Mesenchymal stem cell (in vitro differentiated cells and primary cell): ENCODE results near the gene KCNA3.

Experiments
- DNase-seq: peaks from one replicate; pipeline ENCODE4 v3.0.0-alpha.2; 2013
- H2AFZ ChIP-seq: one replicate; pipeline ENCODE4 v1.6.1; 2013; ENCODE audit warnings: low read depth, mild to moderate bottlenecking, control low read depth, inconsistent platforms, low read length, moderate library complexity
- H2AK5ac ChIP-seq: 2 replicates; pipeline ENCODE4 v1.6.1; 2013; ENCODE audit warnings: low read length, moderate library complexity, mild to moderate bottlenecking, inconsistent platforms; ENCODE audit not compliant: severe bottlenecking
- H2BK120ac ChIP-seq: one replicate; pipeline ENCODE4 v1.6.1; 2013; ENCODE audit warnings: low read depth, mild to moderate bottlenecking, inconsistent platforms, low read length, moderate library complexity
- H2BK12ac ChIP-seq, 2 experiments: one replicate each; pipeline ENCODE4 v1.6.1; 2013; ENCODE audit warnings: inconsistent platforms in 2 of 2, low read length in 2 of 2, mild to moderate bottlenecking in 2 of 2, moderate library complexity in 2 of 2, control low read depth in 1 of 2
- H2BK15ac ChIP-seq: one replicate; pipeline ENCODE4 v1.6.1; 2013; ENCODE audit warnings: mild to moderate bottlenecking, low read depth, inconsistent platforms; ENCODE audit not compliant: poor library complexity, severe bottlenecking
- H2BK5ac ChIP-seq: 2 replicates; pipeline ENCODE4 v1.6.1; 2013; ENCODE audit warnings: low read depth, mild to moderate bottlenecking, low read length, control low read depth, inconsistent platforms; ENCODE audit not compliant: poor library complexity, severe bottlenecking
- H3K14ac ChIP-seq, 2 experiments: one replicate each; pipeline ENCODE4 v1.6.1; 2013; ENCODE audit warnings: inconsistent platforms in 2 of 2, low read length in 2 of 2, control low read depth in 1 of 2, mild to moderate bottlenecking in 1 of 2, moderate library complexity in 1 of 2
- H3K18ac ChIP-seq, 2 experiments: one replicate each; pipeline ENCODE4 v1.6.1; 2013; ENCODE audit warnings: inconsistent platforms in 2 of 2, low read length in 2 of 2, control low read depth in 1 of 2, low read depth in 1 of 2, mild to moderate bottlenecking in 1 of 2
- H3K23ac ChIP-seq, 2 experiments: one replicate each; pipeline ENCODE4 v1.6.1; 2013; ENCODE audit warnings: inconsistent platforms in 2 of 2, low read length in 2 of 2, mild to moderate bottlenecking in 2 of 2, moderate library complexity in 2 of 2, control low read depth in 1 of 2
- H3K27ac ChIP-seq: 2 replicates; pipeline ENCODE4 v1.5.1; 2013; ENCODE audit warnings: mild to moderate bottlenecking, moderate library complexity, low read length, control low read depth, inconsistent platforms; ENCODE audit not compliant: poor library complexity, severe bottlenecking
- H3K27me3 ChIP-seq, 2 experiments: 2 replicates each; pipeline versions ENCODE4 v1.6.1 to v1.7.0; 2013; ENCODE audit warnings: low read length in 2 of 2, mild to moderate bottlenecking in 2 of 2, moderate library complexity in 2 of 2, control low read depth in 1 of 2, inconsistent platforms in 1 of 2; ENCODE audit not compliant: control insufficient read depth in 1 of 2, insufficient read depth in 1 of 2
- H3K36me3 ChIP-seq, 2 experiments: 2 replicates each; pipeline versions ENCODE4 v1.6.1 to v1.7.0; 2013; ENCODE audit warnings: low read length in 2 of 2, control low read depth in 1 of 2, inconsistent platforms in 1 of 2, low read depth in 1 of 2, mild to moderate bottlenecking in 1 of 2; ENCODE audit not compliant: insufficient read depth in 2 of 2, control insufficient read depth in 1 of 2
- H3K4ac ChIP-seq, 2 experiments: one replicate each; pipeline ENCODE4 v1.6.1; 2013; ENCODE audit warnings: inconsistent platforms in 2 of 2, low read length in 2 of 2, mild to moderate bottlenecking in 2 of 2, moderate library complexity in 2 of 2, control low read depth in 1 of 2, low read depth in 1 of 2
- H3K4me1 ChIP-seq: 2 replicates; pipeline ENCODE4 v1.6.1; 2013; ENCODE audit warnings: low read depth, low read length, control low read depth; ENCODE audit not compliant: control insufficient read depth, insufficient read depth
- H3K4me2 ChIP-seq: 2 replicates; pipeline ENCODE4 v1.6.1; 2013; ENCODE audit warnings: low read length, mild to moderate bottlenecking, inconsistent platforms; ENCODE audit not compliant: poor library complexity, severe bottlenecking
- H3K4me3 ChIP-seq, 2 experiments: 2 replicates each; pipeline versions ENCODE4 v1.5.1 to v1.7.0; 2013; ENCODE audit warnings: low read length in 2 of 2, mild to moderate bottlenecking in 2 of 2, control low read depth in 1 of 2, low read depth in 1 of 2; ENCODE audit not compliant: insufficient read depth in 1 of 2
- H3K79me1 ChIP-seq: replicated peaks from 2 replicates; pipeline ENCODE4 v1.6.1; 2013; ENCODE audit warnings: mild to moderate bottlenecking, control low read depth, low read length, inconsistent platforms; ENCODE audit not compliant: poor library complexity, severe bottlenecking
- H3K9ac ChIP-seq: 2 replicates; pipeline ENCODE4 v1.7.0; 2013; ENCODE audit warnings: mild to moderate bottlenecking, low read length, moderate library complexity
- H3K9me3 ChIP-seq: 2 replicates; pipeline ENCODE4 v1.7.0; 2013; ENCODE audit warnings: mild to moderate bottlenecking, low read length; ENCODE audit not compliant: control insufficient read depth
- H4K8ac ChIP-seq: one replicate; pipeline ENCODE4 v1.6.1; 2013; ENCODE audit warnings: inconsistent platforms, mild to moderate bottlenecking, low read length, moderate library complexity
- H4K91ac ChIP-seq: one replicate; pipeline ENCODE4 v1.6.1; 2013; ENCODE audit warnings: mild to moderate bottlenecking, low read length, inconsistent platforms
- WGBS: methylation state at CpG from one replicate; pipeline ENCODE4 v1.1.7; 2013; ENCODE audit warnings: mixed read lengths; 5-methylcytosine and 5-hydroxymethylcytosine counted together

The KCNA3 gene

GRCh38 chr1:110717179-110717578 lies 42.4 kb upstream of the KCNA3 start:
- H3K9me3 ChIP-seq: no peaks in the 10 kb centered on the region
- no peaks in the 10 kb centered on the region for H3K4me1 ChIP-seq
- no peak for DNase-seq
- no peak overlapping the region for H3K4ac ChIP-seq
- no peak overlapping the region for H3K18ac ChIP-seq
- H3K79me1 ChIP-seq: no peaks in the 10 kb centered on the region
- no peak overlapping the region for H2AK5ac ChIP-seq
- H4K91ac ChIP-seq: no peak overlapping the region
- no peak overlapping the region for H2BK120ac ChIP-seq
- peaks cover 0 to 36% of the 10 kb centered on the region in 2 experiments for H3K27me3 ChIP-seq
- no peak overlapping the region for H3K27ac ChIP-seq
- H3K14ac ChIP-seq: no peak overlapping the region
- H3K4me3 ChIP-seq: no peak overlapping the region
- H2BK15ac ChIP-seq: no peak overlapping the region
- no peak overlapping the region for H3K23ac ChIP-seq
- no peak overlapping the region for H3K9ac ChIP-seq
- no peak overlapping the region for H4K8ac ChIP-seq
- H3K4me2 ChIP-seq: no peak overlapping the region
- H3K36me3 ChIP-seq: no peaks in the 10 kb centered on the region
- H2BK5ac ChIP-seq: no peak overlapping the region
- H2AFZ ChIP-seq: no peak overlapping the region
- WGBS: 75% methylated on average over 4 of the region's 6 CpGs
- no peak overlapping the region for H2BK12ac ChIP-seq

DNA sequence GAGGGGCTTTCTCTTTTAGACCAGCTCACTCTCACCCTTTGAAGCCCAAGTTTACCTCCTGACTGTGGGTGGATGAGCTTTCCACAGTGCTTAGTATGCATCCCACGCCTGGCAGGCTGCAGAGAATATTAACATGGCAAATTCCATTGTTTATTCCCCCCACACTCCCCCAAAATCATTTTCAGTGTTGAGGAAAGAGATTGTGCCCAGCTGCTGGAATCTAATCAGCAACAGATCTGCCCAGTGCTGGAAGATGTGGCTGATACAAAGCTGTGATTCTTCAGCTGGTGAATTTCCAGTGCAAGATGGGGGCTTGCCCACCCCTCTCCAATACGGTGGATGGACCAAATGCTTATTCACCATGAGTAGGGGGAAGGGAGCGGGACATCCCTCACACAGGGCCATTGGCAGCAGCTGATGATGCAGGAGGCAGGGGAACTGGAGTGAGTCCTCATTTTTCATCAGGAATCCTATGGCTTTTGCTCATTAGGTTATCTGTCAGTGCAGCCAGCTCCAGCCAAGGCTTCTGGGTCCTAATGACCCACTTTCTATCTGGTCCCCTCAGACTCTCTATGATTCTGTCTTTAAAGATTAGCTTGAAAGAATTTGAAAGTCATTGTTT lies 39.7 kb upstream of the KCNA3 start:
- Histone ChIP-seq H3K14ac (no peak overlapping the region), H2BK120ac (no peak overlapping the region), H3K27me3 (peaks cover 0 to 22% of the 10 kb centered on the region in 2 experiments), H2BK15ac (no peak overlapping the region), H4K8ac (no peak overlapping the region), H2AK5ac (no peak overlapping the region), H3K9me3 (no peaks in the 10 kb centered on the region), H3K9ac (no peak overlapping the region), H2BK12ac (no peak overlapping the region), H2AFZ (no peak overlapping the region), H3K4me1 (no peaks in the 10 kb centered on the region), H2BK5ac (no peak overlapping the region), H3K36me3 (no peaks in the 10 kb centered on the region), H3K18ac (no peak overlapping the region), H3K27ac (no peak overlapping the region), H3K4me2 (no peak overlapping the region), H3K79me1 (no peaks in the 10 kb centered on the region), H3K4me3 (no peak overlapping the region), H3K4ac (no peak overlapping the region), H4K91ac (no peak overlapping the region), H3K23ac (no peak overlapping the region)
- WGBS: 47% methylated on average over 3 of the region's 3 CpGs
- no peak for DNase-seq

GRCh38 chr1:110713221-110713620 lies 38.5 kb upstream of the KCNA3 start:
- Histone ChIP-seq H2BK120ac (no peak overlapping the region), H3K23ac (no peak overlapping the region), H3K79me1 (no peaks in the 10 kb centered on the region), H3K4me2 (no peak overlapping the region), H3K9ac (no peak overlapping the region), H3K4me3 (no peak overlapping the region), H3K9me3 (no peaks in the 10 kb centered on the region), H2BK5ac (no peak overlapping the region), H2BK12ac (no peak overlapping the region), H2AK5ac (no peak overlapping the region), H3K4me1 (no peaks in the 10 kb centered on the region), H3K4ac (no peak overlapping the region), H3K18ac (no peak overlapping the region), H3K27ac (no peak overlapping the region), H3K36me3 (no peaks in the 10 kb centered on the region), H2AFZ (no peak overlapping the region), H4K8ac (no peak overlapping the region), H3K14ac (no peak overlapping the region), H4K91ac (no peak overlapping the region), H3K27me3 (peaks cover 0 to 10% of the 10 kb centered on the region in 2 experiments), H2BK15ac (no peak overlapping the region)
- DNase-seq: no peak
- WGBS: 25% methylated on average over 2 of the region's 3 CpGs

DNA sequence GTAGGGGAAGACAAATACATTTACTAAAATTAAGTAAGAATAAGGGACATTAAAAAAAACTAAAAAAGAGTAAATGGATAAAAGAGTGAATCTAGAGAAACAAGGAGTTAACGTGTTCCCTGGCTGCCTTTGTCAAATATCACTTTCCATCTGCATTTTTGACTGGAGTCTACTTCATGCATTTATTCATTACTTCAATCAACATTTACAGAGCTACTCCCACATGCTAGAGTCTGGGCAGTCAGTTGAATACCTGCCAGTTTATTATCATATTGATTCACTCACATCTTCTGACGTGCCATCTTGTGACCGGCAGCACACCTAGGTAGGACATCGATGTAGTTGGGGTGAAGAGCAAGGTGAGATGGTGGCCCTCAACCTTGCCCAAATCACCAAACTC lies 35.6 kb upstream of the KCNA3 start:
- H4K91ac ChIP-seq: no peak overlapping the region
- no peak overlapping the region for H3K27ac ChIP-seq
- no peak overlapping the region for H2BK120ac ChIP-seq
- H2BK5ac ChIP-seq: no peak overlapping the region
- no peak overlapping the region for H3K4me2 ChIP-seq
- no peak overlapping the region for H4K8ac ChIP-seq
- H3K4me1 ChIP-seq: no peaks in the 10 kb centered on the region
- H3K4me3 ChIP-seq: no peak overlapping the region
- H3K36me3 ChIP-seq: no peaks in the 10 kb centered on the region
- H2AK5ac ChIP-seq: no peak overlapping the region
- no peak overlapping the region for H3K23ac ChIP-seq
- peaks cover 0 to 5% of the 10 kb centered on the region in 2 experiments for H3K27me3 ChIP-seq
- H2BK12ac ChIP-seq: no peak overlapping the region
- no peak overlapping the region for H3K4ac ChIP-seq
- no peaks in the 10 kb centered on the region for H3K9me3 ChIP-seq
- no peaks in the 10 kb centered on the region for H3K79me1 ChIP-seq
- no peak overlapping the region for H3K14ac ChIP-seq
- WGBS: 68% methylated on average over 2 of the region's 4 CpGs
- H2BK15ac ChIP-seq: no peak overlapping the region
- no peak overlapping the region for H2AFZ ChIP-seq
- no peak overlapping the region for H3K18ac ChIP-seq
- no peak for DNase-seq
- no peak overlapping the region for H3K9ac ChIP-seq
